Aorta (tissue), 5 donors: ENCODE measurements around the gene CLCN7. TPM values are rescaled to one million over a fixed set of nuclear protein-coding genes. Genes with fewer than 3 reads are reported as not detected.
"Not testable (repeated sequence)": the region's sequence is repeated elsewhere in the genome, so short reads cannot be mapped to it uniquely, and the experiment has no call there.

Experiments
- ATAC-seq: fragments of 200-7000 bp; cut with Tn5 transposase; one replicate; pipeline ENCODE4 v1.9.1; 2022; ENCODE audit warnings: moderate library complexity; ENCODE audit not compliant: low FRiP score
- DNase-seq, 2 donors: peaks; one replicate each; pipeline ENCODE4 v3.0.0-alpha.2; 2020
- H3K27ac ChIP-seq, 2 donors: one replicate each; pipeline ENCODE4 v1.5.1; 2013; ENCODE audit warnings: low read length in 2 of 2, mild to moderate bottlenecking in 2 of 2, moderate library complexity in 2 of 2, control low read depth in 1 of 2, inconsistent platforms in 1 of 2, low read depth in 1 of 2
- H3K27me3 ChIP-seq, 2 donors: one replicate each; pipeline ENCODE4 v1.6.1; 2013; ENCODE audit warnings: control low read depth in 1 of 2, low read length in 1 of 2, mild to moderate bottlenecking in 1 of 2, moderate library complexity in 1 of 2; ENCODE audit not compliant: insufficient read depth in 2 of 2, control insufficient read depth in 1 of 2
- H3K36me3 ChIP-seq, 2 donors: one replicate each; pipeline ENCODE4 v1.6.1; 2013; ENCODE audit warnings: control low read depth in 1 of 2, low read length in 1 of 2, mild to moderate bottlenecking in 1 of 2; ENCODE audit not compliant: insufficient read depth in 2 of 2, control insufficient read depth in 1 of 2
- H3K4me1 ChIP-seq, 2 donors: one replicate each; pipeline ENCODE4 v1.6.1; 2013; ENCODE audit warnings: low read length in 2 of 2, control low read depth in 1 of 2, mild to moderate bottlenecking in 1 of 2, moderate library complexity in 1 of 2; ENCODE audit not compliant: insufficient read depth in 2 of 2, control insufficient read depth in 1 of 2
- H3K4me3 ChIP-seq, 2 donors: one replicate each; pipeline ENCODE4 v1.5.1; 2013; ENCODE audit warnings: low read length in 2 of 2, control low read depth in 1 of 2, mild to moderate bottlenecking in 1 of 2
- H3K9me3 ChIP-seq: one replicate; pipeline ENCODE4 v1.6.1; 2013; ENCODE audit warnings: mild to moderate bottlenecking, low read length; ENCODE audit not compliant: control insufficient read depth
- WGBS, 2 donors: extraction: QIAGEN DNeasy Blood & Tissue Kit; methylation state at CpG; one replicate each; pipeline ENCODE4 v1.1.7; 2013; 5-methylcytosine and 5-hydroxymethylcytosine counted together
- intact Hi-C, 2 donors: fragments of 100-400 bp; cut with DNase I; formaldehyde crosslinking; loops; one replicate each; pipeline versions ENCODE4 v1.14.2 to v1.15.0; 2022
- polyA plus RNA-seq, 2 donors: library from polyadenylated mRNA; stranded (reverse); fragments of 200-250 nt; gene quantifications; one replicate each; pipeline ENCODE4 v1.2.3, GENCODE V29; 2013
- total RNA-seq, 2 donors: library from RNA; stranded (reverse); fragmentation: NEBNext Ultra II Directional; extraction: Animal tissue kit (Norgen Biotek cat#: 25700); gene quantifications; one replicate each; pipeline ENCODE4 v1.2.1, GENCODE V29; 2021
- donor health status: healthy with polysubstance abuse.
- donor health status: Bipolar disorder and iron deficiency.
- donor health status: DM: no; HTN: no; CAD: no.
- donor health status: DM: no; HTN: no; CAD: no.
- donor health status: DM: yes; HTN: yes; CAD: no.

CLCN7 gene
- total and polyA plus RNA-seq, 4 donors = 14.5 to 90.9 (median 67.0) TPM

DNA sequence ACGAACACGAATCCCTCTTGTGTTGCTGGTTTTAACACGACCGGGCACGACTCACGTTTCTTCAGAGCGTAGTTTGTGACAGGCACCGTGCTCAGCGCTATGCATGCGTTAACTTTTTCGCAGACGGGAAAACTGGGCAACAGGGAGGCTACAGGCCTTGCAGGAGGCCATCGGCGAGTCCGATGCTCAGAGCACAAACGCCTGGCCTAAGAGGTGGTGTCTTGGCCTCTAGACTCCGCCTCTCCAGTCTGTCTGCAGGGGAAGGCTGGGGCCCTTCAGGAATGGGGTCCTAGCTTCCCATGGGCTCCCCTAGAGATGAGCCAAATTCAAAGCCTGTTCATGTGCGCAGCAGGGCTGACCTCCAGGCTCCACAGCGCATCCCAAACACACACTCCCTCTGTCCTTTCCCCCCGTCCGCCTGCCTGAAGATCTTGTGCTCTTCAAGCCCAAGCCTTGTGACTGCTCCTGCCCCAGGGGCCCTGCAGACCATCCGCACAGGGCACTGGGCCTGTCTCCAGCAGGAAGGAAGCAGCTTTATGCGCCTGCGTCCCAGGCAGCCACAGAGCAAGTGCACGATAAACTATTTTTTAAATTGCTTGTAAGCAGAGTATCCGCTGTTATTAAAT lies 3.1 kb downstream of the CLCN7 start:
- no peak overlapping the region for H3K27ac ChIP-seq

DNA sequence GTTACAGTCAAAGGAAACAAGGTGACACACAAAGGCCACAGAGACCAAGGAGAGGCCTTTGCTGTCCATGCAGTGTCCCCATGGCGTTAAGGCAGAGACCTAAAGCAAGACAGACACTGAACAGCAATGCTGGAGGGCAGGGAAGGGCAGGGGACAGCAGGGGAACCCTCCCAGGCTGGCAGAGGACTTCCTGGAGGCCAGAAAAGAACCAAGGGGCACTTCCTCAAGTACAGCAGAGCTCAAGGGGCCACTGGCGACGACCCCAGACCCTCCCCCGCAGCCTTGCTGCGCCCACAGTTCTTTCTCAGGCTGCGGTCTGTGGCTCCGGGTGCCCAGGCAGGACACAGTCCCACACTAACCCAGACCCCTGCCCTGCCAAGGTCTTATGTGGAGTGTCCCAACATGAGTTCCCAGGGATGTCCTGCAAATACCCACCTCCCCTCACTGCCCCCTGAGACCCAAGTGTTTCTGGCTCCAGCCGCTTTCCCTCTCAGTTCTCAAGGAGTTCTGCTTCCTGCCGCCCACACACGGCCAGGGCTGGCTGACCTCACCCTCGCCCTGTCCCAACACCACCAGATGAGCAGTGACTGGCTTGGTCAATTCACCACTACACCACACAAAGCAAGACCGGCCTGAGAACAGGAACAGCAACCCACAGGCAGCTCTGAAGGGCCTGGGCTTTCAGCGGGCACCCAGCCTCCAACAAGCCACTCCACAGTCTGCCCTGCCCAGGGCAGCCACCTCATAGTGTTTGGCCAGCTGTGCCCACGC lies 4.2 kb downstream of the CLCN7 start:
- intact Hi-C loops = no loop called here
- DNase-seq (peak in 1 of 2 donors; percentile 76), ATAC-seq (no peak)
- Histone ChIP-seq H3K27ac (no peak overlapping the region), H3K9me3 (no peaks in the 10 kb centered on the region), H3K27me3 (no peaks in the 10 kb centered on the region), H3K36me3 (no peaks in the 10 kb centered on the region), H3K4me1 (no peaks in the 10 kb centered on the region), H3K4me3 (no peak overlapping the region)
- WGBS, 2 donors = 72 to 75% methylated on average over 14 of the region's 14 CpGs

More for the DNA sequence above, 3.1 kb downstream of the CLCN7 start:
- no peak overlapping the region for H3K4me3 ChIP-seq
- WGBS, 2 donors = 87% methylated on average over 26 of the region's 26 CpGs
- ATAC-seq (no peak), DNase-seq (peak in 1 of 2 donors; percentile 46)
- no peaks in the 10 kb centered on the region for H3K36me3 ChIP-seq
- intact Hi-C loops = no loop called here
- no peaks in the 10 kb centered on the region for H3K9me3 ChIP-seq
- H3K4me1 ChIP-seq = no peaks in the 10 kb centered on the region
- no peaks in the 10 kb centered on the region for H3K27me3 ChIP-seq

- Histone ChIP-seq H3K27ac (no peak overlapping the region), H3K27me3 (no peaks in the 10 kb centered on the region), H3K9me3 (no peaks in the 10 kb centered on the region), H3K36me3 (no peaks in the 10 kb centered on the region), H3K4me3 (no peak overlapping the region), H3K4me1 (no peaks in the 10 kb centered on the region)
- intact Hi-C loops = no loop called here
- 77 to 86% methylated on average over 20 of the region's 20 CpGs for WGBS, 2 donors
- ATAC-seq (no peak), DNase-seq (peak in 1 of 2 donors; percentile 72)
Observed at GRCh38 chr16:1469693-1470201, 5.1 kb downstream of the CLCN7 start.

DNA sequence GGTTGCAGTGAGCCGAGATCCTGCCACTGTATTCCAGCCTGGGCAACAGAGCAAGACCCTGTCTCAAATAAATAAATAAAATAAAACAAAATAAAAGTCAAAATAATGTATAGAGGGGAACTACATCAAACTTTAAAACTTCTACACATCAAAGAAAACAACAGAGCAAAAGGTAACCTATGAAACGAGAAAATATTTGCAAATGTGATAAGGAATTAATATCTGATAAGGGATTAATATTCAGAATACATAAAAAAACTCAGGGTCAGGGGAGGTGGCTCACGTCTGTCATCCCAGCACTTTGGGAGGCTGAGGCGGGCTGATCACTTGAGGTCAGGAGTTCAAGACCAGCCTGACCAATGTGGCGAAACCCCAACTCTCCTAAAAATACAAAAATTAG lies 5.7 kb downstream of the CLCN7 start:
- DNase-seq, H3K36me3 ChIP-seq, H3K4me3 ChIP-seq, H3K27me3 ChIP-seq, H3K4me1 ChIP-seq, H3K27ac ChIP-seq, H3K9me3 ChIP-seq, ATAC-seq, intact Hi-C loops: not testable (repeated sequence)
- 75 to 77% methylated on average over 5 of the region's 5 CpGs for WGBS, 2 donors

- Histone ChIP-seq H3K4me3 (no peak overlapping the region), H3K9me3 (no peaks in the 10 kb centered on the region), H3K36me3 (no peaks in the 10 kb centered on the region), H3K4me1 (no peaks in the 10 kb centered on the region), H3K27me3 (no peaks in the 10 kb centered on the region), H3K27ac (no peak overlapping the region)
- ATAC-seq (no peak), DNase-seq (no peak)
- 83 to 87% methylated on average over 22 of the region's 22 CpGs for WGBS, 2 donors
- intact Hi-C loops = no loop called here
Observed at GRCh38 chr16:1468426-1468810, 6.4 kb downstream of the CLCN7 start.

- ATAC-seq = no peak
Observed at GRCh38 chr16:1466968-1467521, 7.8 kb downstream of the CLCN7 start.

DNA sequence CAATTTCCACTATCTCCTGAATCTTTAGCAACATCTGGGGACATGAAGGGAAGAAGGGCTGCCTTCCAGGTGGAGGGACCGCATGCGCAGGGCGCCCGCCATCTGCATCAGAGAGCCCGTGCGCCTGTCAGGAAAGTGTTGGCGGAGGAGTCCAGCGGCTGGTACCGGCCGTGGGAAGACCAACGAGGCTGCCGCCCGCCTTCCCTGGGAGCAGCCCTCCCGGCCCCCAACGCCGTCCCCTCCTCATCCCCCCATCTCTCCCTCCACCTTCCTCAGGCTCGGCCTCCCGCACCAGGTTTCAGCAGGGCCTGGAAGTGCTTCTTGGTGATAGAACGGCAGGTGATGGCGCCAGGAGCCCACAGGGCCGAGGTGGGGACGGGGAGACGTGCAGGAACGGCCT lies 8.8 kb downstream of the CLCN7 start:
- ATAC-seq (no peak), DNase-seq (no peak)
- Histone ChIP-seq H3K4me3 (no peak overlapping the region), H3K27me3 (no peaks in the 10 kb centered on the region), H3K4me1 (no peaks in the 10 kb centered on the region), H3K27ac (no peak overlapping the region), H3K36me3 (no peaks in the 10 kb centered on the region), H3K9me3 (no peaks in the 10 kb centered on the region)
- 91% methylated on average over 24 of the region's 24 CpGs for WGBS, 2 donors
- intact Hi-C loops = no loop called here

More at GRCh38 chr16:1466968-1467521, 7.8 kb downstream of the CLCN7 start:
- WGBS, 2 donors = 77% methylated on average over 13 to 14 of the region's 14 CpGs
- Histone ChIP-seq H3K9me3 (no peaks in the 10 kb centered on the region), H3K36me3 (no peaks in the 10 kb centered on the region), H3K4me1 (no peaks in the 10 kb centered on the region), H3K27me3 (no peaks in the 10 kb centered on the region), H3K4me3 (no peak overlapping the region), H3K27ac (no peak overlapping the region)
- intact Hi-C loops = no loop called here
- DNase-seq = peak in 1 of 2 donors; percentile 69

DNA sequence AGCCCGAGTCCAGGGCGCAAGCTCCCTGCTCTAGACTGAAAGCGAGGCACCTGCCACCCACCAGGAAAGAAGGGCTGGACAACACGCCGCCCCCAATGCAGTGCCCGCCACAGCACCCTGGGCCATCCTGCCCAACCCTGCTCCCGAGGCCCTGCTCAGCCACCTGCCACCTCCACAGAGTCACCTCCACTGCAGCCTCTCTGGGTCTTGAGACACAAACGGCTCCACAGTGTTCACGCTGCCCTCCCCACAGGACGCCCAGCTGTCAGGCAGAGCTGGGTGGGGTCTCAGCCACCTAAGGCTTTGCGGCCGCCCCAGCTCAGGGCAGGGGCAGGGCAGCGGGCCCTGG lies 9.3 kb downstream of the CLCN7 start:
- Histone ChIP-seq H3K4me1 (no peaks in the 10 kb centered on the region), H3K9me3 (no peaks in the 10 kb centered on the region), H3K4me3 (no peak overlapping the region), H3K27ac (no peak overlapping the region), H3K27me3 (no peaks in the 10 kb centered on the region), H3K36me3 (no peaks in the 10 kb centered on the region)
- ATAC-seq (no peak), DNase-seq (peak in 1 of 2 donors; percentile 75)
- intact Hi-C loops = no loop called here
- 92 to 93% methylated on average over 12 to 13 of the region's 13 CpGs for WGBS, 2 donors
